HepG2 (cell line): ENCODE measurements around the gene ZFAND6.
"Not testable (repeated sequence)": the region's sequence is repeated elsewhere in the genome, so short reads cannot be mapped to it uniquely, and the experiment has no call there.

Experiments
- EZH2 ChIP-seq: conservative IDR thresholded peaks from 2 replicates; pipeline ENCODE4 v1.6.1; 2012; ENCODE audit warnings: mild to moderate bottlenecking, low read depth, low read length, moderate library complexity
- GATAD2A ChIP-seq: IDR thresholded peaks from 2 replicates; pipeline ENCODE4 v1.6.1; 2016
- MAFK ChIP-seq, 2 experiments: IDR thresholded peaks in 1 of 2; conservative IDR thresholded peaks in 1 of 2; 2 replicates each; pipeline ENCODE4 v1.6.1; 2011; ENCODE audit warnings: improper control_type of control experiment in 2 of 2, low read length in 2 of 2
- NR2C2 ChIP-seq: sonication (generic); formaldehyde crosslinking; IDR thresholded peaks from 2 replicates; pipeline ENCODE4 v1.4.0; 2020; ENCODE audit warnings: missing genetic modification reagents, mild to moderate bottlenecking, moderate library complexity, borderline replicate concordance
- RAD21 ChIP-seq: fragments of 450-650 bp; formaldehyde crosslinking; IDR thresholded peaks from 2 replicates; pipeline ENCODE4 v1.5.0; 2020; ENCODE audit warnings: mild to moderate bottlenecking
- TARDBP ChIP-seq: sonication (generic); formaldehyde crosslinking; IDR thresholded peaks from 2 replicates; pipeline ENCODE4 v1.8.0; 2022; ENCODE audit warnings: mild to moderate bottlenecking, missing genetic modification reagents
- ZNF263 ChIP-seq: sonication (generic); formaldehyde crosslinking; IDR thresholded peaks from 2 replicates; pipeline ENCODE4 v1.4.0; 2020; ENCODE audit warnings: missing genetic modification reagents
- TF ChIP-seq, protein P1 (sequence below): sonication (generic); formaldehyde crosslinking; IDR thresholded peaks from 2 replicates; pipeline ENCODE4 v1.5.0; 2020; ENCODE audit warnings: mild to moderate bottlenecking, missing genetic modification reagents, moderate library complexity
- TF ChIP-seq, protein P2 (sequence below): sonication (generic); formaldehyde crosslinking; IDR thresholded peaks from 2 replicates; pipeline ENCODE4; 2020; ENCODE audit warnings: missing genetic modification reagents, mild to moderate bottlenecking, borderline replicate concordance
- TF ChIP-seq, protein P3 (sequence below), 2 experiments: sonication (generic) in 1 of 2; formaldehyde crosslinking in 1 of 2; IDR thresholded peaks; 2 replicates each; pipeline versions ENCODE4 v1.4.0 to v1.6.1; 2018 to 2020; ENCODE audit warnings: missing genetic modification reagents in 2 of 2, borderline replicate concordance in 1 of 2, low read depth in 1 of 2, mild to moderate bottlenecking in 1 of 2, missing biosample characterization in 1 of 2
- TF ChIP-seq, protein P4 (sequence below), 2 experiments: fragments of 450-650 bp in 1 of 2; sonication (generic) in 1 of 2; formaldehyde crosslinking in 1 of 2; IDR thresholded peaks; 2 replicates each; pipeline versions ENCODE4 v1.6.1 to v1.8.0; 2016 to 2022; ENCODE audit warnings: antibody characterized with exemption in 1 of 2, mild to moderate bottlenecking in 1 of 2, missing genetic modification reagents in 1 of 2
- TF ChIP-seq, protein P5 (sequence below): sonication (generic); formaldehyde crosslinking; IDR thresholded peaks from 2 replicates; pipeline ENCODE4 v1.8.1; 2022; ENCODE audit warnings: low read depth, mild to moderate bottlenecking, missing genetic modification reagents

DNA sequence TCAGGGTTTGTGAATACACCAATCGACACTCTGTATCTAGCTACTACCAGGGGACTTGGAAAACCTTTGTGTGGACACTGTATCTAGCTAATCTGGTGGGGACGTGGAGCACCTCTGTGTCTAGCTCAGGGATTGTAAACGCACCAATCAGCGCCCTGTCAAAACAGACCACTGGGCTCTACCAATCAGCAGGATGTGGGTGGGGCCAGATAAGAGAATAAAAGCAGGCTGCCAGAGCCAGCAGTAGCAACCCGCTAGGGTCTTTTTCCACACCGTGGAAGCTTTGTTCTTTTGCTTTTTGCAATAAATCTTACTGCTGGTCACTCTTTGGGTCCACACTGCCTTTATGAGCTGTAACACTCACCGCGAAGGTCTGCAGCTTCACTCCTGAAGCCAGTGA, 42.3 kb upstream of the ZFAND6 start:
- TF ChIP-seq, protein P1, sequence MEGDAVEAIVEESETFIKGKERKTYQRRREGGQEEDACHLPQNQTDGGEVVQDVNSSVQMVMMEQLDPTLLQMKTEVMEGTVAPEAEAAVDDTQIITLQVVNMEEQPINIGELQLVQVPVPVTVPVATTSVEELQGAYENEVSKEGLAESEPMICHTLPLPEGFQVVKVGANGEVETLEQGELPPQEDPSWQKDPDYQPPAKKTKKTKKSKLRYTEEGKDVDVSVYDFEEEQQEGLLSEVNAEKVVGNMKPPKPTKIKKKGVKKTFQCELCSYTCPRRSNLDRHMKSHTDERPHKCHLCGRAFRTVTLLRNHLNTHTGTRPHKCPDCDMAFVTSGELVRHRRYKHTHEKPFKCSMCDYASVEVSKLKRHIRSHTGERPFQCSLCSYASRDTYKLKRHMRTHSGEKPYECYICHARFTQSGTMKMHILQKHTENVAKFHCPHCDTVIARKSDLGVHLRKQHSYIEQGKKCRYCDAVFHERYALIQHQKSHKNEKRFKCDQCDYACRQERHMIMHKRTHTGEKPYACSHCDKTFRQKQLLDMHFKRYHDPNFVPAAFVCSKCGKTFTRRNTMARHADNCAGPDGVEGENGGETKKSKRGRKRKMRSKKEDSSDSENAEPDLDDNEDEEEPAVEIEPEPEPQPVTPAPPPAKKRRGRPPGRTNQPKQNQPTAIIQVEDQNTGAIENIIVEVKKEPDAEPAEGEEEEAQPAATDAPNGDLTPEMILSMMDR, result not testable (repeated sequence)
- not testable (repeated sequence) for TF ChIP-seq ZNF263 (CRISPR knock-in tag); EZH2; NR2C2 (CRISPR knock-in tag); GATAD2A; MAFK (conservative IDR thresholded peaks at IDR 0.05 in 1 of 2, IDR thresholded peaks at IDR 0.05 in 1 of 2; ENCODE audit: low read length in 2 of 2); TARDBP (CRISPR knock-in tag); RAD21
- TF ChIP-seq, protein P2, sequence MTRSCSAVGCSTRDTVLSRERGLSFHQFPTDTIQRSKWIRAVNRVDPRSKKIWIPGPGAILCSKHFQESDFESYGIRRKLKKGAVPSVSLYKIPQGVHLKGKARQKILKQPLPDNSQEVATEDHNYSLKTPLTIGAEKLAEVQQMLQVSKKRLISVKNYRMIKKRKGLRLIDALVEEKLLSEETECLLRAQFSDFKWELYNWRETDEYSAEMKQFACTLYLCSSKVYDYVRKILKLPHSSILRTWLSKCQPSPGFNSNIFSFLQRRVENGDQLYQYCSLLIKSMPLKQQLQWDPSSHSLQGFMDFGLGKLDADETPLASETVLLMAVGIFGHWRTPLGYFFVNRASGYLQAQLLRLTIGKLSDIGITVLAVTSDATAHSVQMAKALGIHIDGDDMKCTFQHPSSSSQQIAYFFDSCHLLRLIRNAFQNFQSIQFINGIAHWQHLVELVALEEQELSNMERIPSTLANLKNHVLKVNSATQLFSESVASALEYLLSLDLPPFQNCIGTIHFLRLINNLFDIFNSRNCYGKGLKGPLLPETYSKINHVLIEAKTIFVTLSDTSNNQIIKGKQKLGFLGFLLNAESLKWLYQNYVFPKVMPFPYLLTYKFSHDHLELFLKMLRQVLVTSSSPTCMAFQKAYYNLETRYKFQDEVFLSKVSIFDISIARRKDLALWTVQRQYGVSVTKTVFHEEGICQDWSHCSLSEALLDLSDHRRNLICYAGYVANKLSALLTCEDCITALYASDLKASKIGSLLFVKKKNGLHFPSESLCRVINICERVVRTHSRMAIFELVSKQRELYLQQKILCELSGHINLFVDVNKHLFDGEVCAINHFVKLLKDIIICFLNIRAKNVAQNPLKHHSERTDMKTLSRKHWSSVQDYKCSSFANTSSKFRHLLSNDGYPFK (CRISPR knock-in tag), result not testable (repeated sequence)
- TF ChIP-seq, protein P3, sequence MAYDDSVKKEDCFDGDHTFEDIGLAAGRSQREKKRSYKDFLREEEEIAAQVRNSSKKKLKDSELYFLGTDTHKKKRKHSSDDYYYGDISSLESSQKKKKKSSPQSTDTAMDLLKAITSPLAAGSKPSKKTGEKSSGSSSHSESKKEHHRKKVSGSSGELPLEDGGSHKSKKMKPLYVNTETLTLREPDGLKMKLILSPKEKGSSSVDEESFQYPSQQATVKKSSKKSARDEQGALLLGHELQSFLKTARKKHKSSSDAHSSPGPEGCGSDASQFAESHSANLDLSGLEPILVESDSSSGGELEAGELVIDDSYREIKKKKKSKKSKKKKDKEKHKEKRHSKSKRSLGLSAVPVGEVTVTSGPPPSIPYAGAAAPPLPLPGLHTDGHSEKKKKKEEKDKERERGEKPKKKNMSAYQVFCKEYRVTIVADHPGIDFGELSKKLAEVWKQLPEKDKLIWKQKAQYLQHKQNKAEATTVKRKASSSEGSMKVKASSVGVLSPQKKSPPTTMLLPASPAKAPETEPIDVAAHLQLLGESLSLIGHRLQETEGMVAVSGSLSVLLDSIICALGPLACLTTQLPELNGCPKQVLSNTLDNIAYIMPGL (CRISPR knock-in tag; IDR thresholded peaks at IDR 0.05; ENCODE audit: borderline replicate concordance in 1 of 2, low read depth in 1 of 2), result not testable (repeated sequence)
- TF ChIP-seq, protein P4, sequence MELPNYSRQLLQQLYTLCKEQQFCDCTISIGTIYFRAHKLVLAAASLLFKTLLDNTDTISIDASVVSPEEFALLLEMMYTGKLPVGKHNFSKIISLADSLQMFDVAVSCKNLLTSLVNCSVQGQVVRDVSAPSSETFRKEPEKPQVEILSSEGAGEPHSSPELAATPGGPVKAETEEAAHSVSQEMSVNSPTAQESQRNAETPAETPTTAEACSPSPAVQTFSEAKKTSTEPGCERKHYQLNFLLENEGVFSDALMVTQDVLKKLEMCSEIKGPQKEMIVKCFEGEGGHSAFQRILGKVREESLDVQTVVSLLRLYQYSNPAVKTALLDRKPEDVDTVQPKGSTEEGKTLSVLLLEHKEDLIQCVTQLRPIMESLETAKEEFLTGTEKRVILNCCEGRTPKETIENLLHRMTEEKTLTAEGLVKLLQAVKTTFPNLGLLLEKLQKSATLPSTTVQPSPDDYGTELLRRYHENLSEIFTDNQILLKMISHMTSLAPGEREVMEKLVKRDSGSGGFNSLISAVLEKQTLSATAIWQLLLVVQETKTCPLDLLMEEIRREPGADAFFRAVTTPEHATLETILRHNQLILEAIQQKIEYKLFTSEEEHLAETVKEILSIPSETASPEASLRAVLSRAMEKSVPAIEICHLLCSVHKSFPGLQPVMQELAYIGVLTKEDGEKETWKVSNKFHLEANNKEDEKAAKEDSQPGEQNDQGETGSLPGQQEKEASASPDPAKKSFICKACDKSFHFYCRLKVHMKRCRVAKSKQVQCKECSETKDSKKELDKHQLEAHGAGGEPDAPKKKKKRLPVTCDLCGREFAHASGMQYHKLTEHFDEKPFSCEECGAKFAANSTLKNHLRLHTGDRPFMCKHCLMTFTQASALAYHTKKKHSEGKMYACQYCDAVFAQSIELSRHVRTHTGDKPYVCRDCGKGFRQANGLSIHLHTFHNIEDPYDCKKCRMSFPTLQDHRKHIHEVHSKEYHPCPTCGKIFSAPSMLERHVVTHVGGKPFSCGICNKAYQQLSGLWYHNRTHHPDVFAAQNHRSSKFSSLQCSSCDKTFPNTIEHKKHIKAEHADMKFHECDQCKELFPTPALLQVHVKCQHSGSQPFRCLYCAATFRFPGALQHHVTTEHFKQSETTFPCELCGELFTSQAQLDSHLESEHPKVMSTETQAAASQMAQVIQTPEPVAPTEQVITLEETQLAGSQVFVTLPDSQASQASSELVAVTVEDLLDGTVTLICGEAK (IDR thresholded peaks at IDR 0.05), result not testable (repeated sequence)
- TF ChIP-seq, protein P4 (CRISPR knock-in tag; IDR thresholded peaks at IDR 0.05), result not testable (repeated sequence)
- TF ChIP-seq, protein P5, sequence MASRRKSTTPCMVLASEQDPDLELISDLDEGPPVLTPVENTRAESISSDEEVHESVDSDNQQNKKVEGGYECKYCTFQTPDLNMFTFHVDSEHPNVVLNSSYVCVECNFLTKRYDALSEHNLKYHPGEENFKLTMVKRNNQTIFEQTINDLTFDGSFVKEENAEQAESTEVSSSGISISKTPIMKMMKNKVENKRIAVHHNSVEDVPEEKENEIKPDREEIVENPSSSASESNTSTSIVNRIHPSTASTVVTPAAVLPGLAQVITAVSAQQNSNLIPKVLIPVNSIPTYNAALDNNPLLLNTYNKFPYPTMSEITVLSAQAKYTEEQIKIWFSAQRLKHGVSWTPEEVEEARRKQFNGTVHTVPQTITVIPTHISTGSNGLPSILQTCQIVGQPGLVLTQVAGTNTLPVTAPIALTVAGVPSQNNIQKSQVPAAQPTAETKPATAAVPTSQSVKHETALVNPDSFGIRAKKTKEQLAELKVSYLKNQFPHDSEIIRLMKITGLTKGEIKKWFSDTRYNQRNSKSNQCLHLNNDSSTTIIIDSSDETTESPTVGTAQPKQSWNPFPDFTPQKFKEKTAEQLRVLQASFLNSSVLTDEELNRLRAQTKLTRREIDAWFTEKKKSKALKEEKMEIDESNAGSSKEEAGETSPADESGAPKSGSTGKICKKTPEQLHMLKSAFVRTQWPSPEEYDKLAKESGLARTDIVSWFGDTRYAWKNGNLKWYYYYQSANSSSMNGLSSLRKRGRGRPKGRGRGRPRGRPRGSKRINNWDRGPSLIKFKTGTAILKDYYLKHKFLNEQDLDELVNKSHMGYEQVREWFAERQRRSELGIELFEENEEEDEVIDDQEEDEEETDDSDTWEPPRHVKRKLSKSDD, result not testable (repeated sequence)
